ENCODE data around the gene SKA1. TPM values are rescaled to one million over a fixed set of nuclear protein-coding genes. Genes with fewer than 3 reads are reported as not detected.
"Not testable (repeated sequence)": the region's sequence is repeated elsewhere in the genome, so short reads cannot be mapped to it uniquely, and the experiment has no call there.

The SKA1 gene
- polyA plus RNA-seq, 10 donors: 2.9 to 7.3 (median 4.4) TPM

GRCh38 chr18:50393802-50394201 is 19.0 kb downstream of the SKA1 start:
- DNase-seq: no peak

DNA sequence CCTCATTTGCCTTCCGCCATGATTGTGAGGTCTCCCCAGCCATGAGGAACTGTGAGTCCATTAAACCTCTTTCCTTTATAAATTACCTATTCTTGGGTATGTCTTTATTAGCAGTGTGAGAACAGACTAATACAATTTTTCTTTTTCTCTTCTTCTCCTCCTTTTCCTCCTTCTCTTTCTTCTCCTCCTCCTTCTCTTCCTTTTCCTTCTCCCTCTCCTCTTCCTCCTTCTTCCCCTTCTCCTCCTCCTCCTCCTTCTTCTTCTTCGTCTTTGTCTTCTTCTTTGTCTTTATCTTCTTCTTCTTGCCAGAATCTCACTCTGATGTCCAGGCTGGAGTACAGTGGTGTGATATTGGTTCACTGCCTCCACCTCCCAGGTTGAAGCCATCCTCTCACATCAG is 20.2 kb downstream of the SKA1 start:
- DNase-seq: no peak

DNA sequence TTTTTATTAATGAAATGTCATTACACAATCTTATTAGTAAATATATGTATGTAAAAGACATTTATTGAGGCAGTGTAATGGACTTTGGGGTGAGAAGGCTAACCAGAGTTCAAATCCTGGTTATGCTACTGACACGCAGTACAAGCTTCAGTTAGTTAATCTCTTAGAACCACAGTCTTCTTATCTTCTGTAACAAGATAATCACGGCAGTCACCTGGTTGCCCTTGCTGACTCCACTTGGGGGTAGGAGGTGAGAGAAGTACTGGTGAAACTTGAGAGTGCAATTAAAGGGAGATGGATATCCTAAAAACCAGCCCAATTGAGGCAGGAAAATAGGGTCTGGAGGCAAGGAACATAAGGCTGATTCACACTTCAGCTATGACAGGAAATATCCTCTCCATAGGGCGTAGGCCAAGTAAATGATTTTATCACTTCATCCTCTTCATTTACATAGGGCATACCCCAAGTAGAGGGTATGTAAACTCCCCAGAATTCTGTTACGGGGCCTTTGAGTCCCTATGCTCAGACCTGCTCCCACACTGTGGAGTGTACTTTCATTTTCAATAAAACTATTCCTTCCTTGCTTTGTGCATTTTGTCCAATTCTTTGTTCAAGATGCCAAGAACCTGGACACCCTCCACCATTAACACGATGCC is 21.3 kb downstream of the SKA1 start:
- no peak for DNase-seq

- DNase-seq: no peak
Measured at GRCh38 chr18:50397023-50397422, 22.2 kb downstream of the SKA1 start.

GRCh38 chr18:50398099-50398498 is 23.3 kb downstream of the SKA1 start:
- DNase-seq: no peak

GRCh38 chr18:50398947-50399346 is 24.1 kb downstream of the SKA1 start:
- no peak for DNase-seq

GRCh38 chr18:50399582-50399981 is 24.7 kb downstream of the SKA1 start:
- no peak for DNase-seq

GRCh38 chr18:50400438-50400837 is 25.6 kb downstream of the SKA1 start:
- not testable (repeated sequence) for DNase-seq

- DNase-seq: no peak
Measured at GRCh38 chr18:50401295-50401694, 26.4 kb downstream of the SKA1 start.

DNA sequence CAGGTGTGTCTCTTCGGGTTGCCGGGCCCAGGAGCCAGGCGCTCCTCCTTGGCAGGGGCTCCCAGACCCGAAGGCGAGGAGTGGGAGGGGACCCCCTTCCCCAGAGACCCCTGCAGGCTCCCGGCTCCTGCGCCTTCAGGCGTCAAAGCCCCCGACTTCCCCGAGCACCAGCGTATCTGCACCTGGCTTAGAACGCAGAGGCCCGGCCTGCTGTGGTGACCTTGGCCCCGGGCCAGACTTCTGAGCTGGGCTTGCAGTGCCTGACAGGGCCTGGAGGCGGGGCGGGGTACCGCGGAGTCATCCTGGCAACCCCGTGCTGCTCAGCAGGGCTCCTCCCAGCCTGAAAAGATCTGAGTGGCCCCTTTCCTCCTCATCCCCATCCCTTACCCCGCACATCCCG is 27.0 kb downstream of the SKA1 start:
- peak in 2 of 3 donors; percentile 2 to 13 for DNase-seq

DNA sequence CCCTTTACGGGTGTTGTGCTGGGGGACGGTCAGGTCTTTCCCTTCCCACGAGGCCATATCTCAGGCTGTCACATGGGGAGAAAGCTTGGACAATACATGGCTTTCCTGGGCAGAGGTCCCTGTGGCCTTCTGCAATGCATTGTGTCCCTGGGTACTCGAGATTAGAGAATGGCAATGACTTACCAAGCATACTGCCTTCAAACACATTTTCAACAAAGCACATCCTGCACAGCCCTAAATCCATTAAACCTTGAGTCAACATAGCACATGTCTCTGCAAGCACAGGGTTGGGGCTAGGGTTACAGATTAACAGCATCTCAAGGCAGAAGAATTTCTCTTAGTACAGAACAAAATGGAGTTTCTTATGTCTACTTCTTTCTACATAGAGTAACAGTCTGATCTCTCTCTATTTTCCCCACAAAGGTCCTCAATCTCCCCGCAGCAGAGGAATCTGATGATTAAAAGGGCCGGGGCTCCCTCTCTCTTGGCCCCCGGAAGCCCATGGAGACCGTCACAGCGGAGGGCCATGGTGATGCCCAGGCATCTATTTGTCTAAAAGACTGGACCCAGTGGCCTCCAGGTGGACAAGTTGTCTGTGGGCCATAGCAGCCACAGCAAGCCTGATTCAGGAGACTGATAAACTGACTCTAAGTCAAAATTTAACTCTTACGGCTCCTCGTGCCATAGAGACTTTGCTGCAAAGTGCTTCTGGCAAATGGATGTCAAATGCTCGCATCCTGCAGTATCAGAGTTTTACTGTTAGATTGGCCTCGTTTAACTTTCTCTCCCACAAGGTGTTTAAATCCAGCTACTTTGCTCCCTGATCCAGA is 30.1 kb downstream of the SKA1 start:
- not testable (repeated sequence) for DNase-seq

GRCh38 chr18:50405582-50406271 is 30.9 kb downstream of the SKA1 start:
- no peak for DNase-seq

GRCh38 chr18:50409236-50409635 is 34.4 kb downstream of the SKA1 start:
- DNase-seq: no peak

- no peak for DNase-seq
Measured at GRCh38 chr18:50410008-50410407, 35.2 kb downstream of the SKA1 start.

- no peak for DNase-seq
Measured at GRCh38 chr18:50410894-50411293, 36.0 kb downstream of the SKA1 start.

DNA sequence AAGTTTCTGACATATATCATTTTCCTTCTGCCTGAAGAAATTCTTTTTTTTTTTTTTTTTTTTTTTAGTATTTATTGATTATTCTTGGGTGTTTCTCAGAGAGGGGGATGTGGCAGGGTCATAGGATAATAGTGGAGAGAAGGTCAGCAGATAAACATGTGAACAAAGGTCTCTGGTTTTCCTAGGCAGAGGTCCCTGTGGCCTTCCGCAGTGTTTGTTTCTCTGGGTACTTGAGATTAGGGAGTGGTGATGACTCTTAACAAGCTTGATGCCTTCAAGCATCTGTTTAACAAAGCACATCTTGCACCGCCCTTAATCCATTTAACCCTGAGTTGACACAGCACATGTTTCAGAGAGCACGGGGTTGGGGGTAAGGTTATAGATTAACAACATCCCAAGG is 42.0 kb downstream of the SKA1 start:
- not testable (repeated sequence) for DNase-seq

- not testable (repeated sequence) for DNase-seq
Measured at GRCh38 chr18:50417705-50418104, 42.9 kb downstream of the SKA1 start.

DNA sequence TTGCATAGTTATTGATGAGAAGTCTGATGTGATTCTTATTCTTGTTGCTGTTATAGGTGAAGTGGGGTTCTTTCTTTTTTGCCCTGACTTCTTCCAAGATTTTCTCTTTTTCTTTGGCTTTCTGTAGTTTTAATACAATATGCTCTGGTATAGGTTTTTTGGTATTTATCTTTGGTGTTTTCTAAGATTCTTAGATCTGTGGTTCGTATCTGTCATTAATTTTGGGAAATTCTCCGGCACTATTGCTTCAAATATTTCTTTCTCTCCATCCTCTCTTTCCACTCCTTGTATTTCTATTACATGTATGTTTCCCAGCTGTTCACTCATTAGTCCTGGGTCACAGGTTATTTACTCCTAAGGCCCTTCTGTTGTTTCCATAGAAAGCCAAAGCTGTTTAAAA is 43.8 kb downstream of the SKA1 start:
- DNase-seq: no peak

GRCh38 chr18:50422286-50422898 is 47.5 kb downstream of the SKA1 start:
- DNase-seq: no peak

DNA sequence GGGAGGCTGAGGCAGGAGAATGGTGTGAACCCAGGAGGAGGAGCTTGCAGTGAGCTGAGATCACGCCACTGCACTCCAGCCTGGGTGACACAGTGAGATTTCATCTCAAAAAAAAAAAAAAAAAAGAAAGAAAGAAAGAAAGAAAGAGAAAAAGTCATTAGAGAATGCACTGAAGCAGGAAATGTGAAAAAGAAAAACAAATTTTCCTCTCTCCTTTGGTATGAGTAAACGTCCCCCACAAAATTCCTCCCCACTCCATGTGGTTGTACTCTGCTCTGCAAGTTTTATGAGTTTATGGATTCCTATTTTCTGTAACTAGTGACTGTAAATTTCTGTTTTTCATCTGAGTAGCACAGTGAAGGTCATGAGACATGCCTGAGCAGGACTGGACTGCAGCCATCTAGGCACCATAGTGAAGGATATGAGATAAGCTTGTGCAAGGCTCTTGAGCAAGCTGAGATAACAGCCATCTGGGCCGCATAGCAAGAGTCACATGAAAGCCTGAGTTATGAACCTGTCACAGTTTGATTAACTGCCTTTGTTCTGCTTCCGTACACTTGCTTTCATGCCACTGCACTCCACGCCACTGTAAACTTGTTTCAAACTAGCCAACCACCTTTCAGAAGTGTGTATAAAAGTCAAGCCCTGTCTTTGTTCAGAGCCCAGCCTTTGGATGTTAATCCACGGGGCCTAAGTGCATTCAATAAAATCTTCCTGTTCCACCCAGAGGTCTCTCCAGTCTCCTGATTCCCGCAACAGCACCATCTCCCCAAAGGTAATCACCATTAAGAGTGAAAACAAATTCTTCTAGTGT is 50.2 kb downstream of the SKA1 start:
- no peak for DNase-seq

GRCh38 chr18:50427896-50428295 is 53.0 kb downstream of the SKA1 start:
- no peak for DNase-seq

All from muscle of back (tissue), 11 donors.